Gastroesophageal sphincter (tissue), 3 donors: ENCODE measurements around the gene DRC1.

Experiments used
- CTCF ChIP-seq, 4 experiments: fragments of 200-600 bp in 2 of 4; fragments of 450-650 bp in 2 of 4; sonication (generic) in 1 of 4; IDR thresholded peaks; one replicate each; pipeline ENCODE4 v1.5.1; 2017 to 2019; ENCODE audit warnings: antibody characterized with exemption in 4 of 4, mild to moderate bottlenecking in 2 of 4, moderate library complexity in 2 of 4
- POLR2A ChIP-seq, 2 donors: fragments of 450-650 bp; IDR thresholded peaks; one replicate each; pipeline ENCODE4 v1.6.1; 2017; ENCODE audit warnings: antibody characterized with exemption in 2 of 2, mild to moderate bottlenecking in 2 of 2, moderate library complexity in 1 of 2

DNA sequence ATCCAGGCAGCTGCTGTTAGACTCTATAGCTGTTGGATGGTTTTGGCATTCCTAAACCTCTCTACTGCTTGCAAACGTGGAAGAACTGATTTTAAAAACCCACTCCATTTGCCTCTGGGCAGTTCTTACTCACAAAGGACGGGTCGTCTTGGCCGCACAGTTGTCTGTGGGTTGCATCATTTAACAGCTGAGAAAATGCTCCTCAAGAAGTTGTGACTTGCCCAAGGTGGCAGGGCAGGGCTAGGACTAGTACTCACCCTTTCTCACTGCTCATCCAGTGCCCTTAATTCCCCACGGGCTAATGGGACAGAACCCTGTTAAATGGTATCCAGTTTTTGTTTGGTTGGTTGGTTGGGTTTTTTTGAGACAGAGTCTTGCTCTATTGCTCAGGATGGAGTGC lies 997 bp upstream of the DRC1 start:
- no peak for TF ChIP-seq CTCF (IDR thresholded peaks at IDR 0.05)
- no peak for TF ChIP-seq POLR2A (IDR thresholded peaks at IDR 0.05)
